PC-3 (cell line): ENCODE measurements around the gene TSPAN33. TPM values are rescaled to one million over a fixed set of nuclear protein-coding genes. Genes with fewer than 3 reads are reported as not detected.

Experiments
- ATAC-seq: fragments of 200-7000 bp; cut with Tn5 transposase; 2 replicates; pipeline ENCODE4 v1.9.1; 2020; ENCODE audit warnings: mild to moderate bottlenecking, moderate library complexity
- BruUV-seq: library from RNA; stranded (reverse); fragments of 400-500 nt; replicated peaks from 2 replicates; lab custom pipeline; 2021; lab: Mats Ljungman, UMichigan
- CTCF ChIA-PET: fragments of 300-600 bp; sonication (Branson Sonifier 250); formaldehyde crosslinking; loops from one replicate; lab custom pipeline; 2022; ENCODE audit warnings: antibody characterized with exemption; lab: Charles Lee
- POLR2A ChIA-PET: fragments of 300-600 bp; sonication (Branson Sonifier 250); formaldehyde crosslinking; loops from one replicate; lab custom pipeline; 2022; ENCODE audit warnings: antibody characterized with exemption; ENCODE audit not compliant: unreplicated experiment; lab: Charles Lee
- DNase-seq: peaks from one replicate; pipeline ENCODE4 v3.0.0-alpha.2; 2015
- H2AFZ ChIP-seq: fragments of 300-600 bp; sonication (generic); 2 replicates; pipeline ENCODE4 v1.6.0; 2016; ENCODE audit warnings: antibody characterized with exemption, low read length
- H3F3A ChIP-seq: fragments of 300-600 bp; sonication (generic); one replicate; pipeline ENCODE4 v1.6.0; 2017; ENCODE audit warnings: antibody characterized with exemption, low read length, control low read depth, mild to moderate bottlenecking; ENCODE audit not compliant: unreplicated experiment
- H3K27ac ChIP-seq: fragments of 300-600 bp; sonication (generic); 2 replicates; pipeline ENCODE4 v1.5.1; 2016; ENCODE audit warnings: mild to moderate bottlenecking, low read length
- H3K27me3 ChIP-seq: fragments of 300-600 bp; sonication (generic); 2 replicates; pipeline ENCODE4 v1.6.1; 2016; ENCODE audit warnings: low read length, mixed read lengths
- H3K36me3 ChIP-seq: fragments of 300-600 bp; sonication (generic); 2 replicates; pipeline ENCODE4 v1.6.1; 2016; ENCODE audit warnings: low read depth, mixed run types, low read length, mixed read lengths
- H3K4me1 ChIP-seq: fragments of 300-600 bp; sonication (generic); 2 replicates; pipeline ENCODE4 v1.5.1; 2016; ENCODE audit warnings: low read length; ENCODE audit not compliant: insufficient read depth
- H3K4me2 ChIP-seq: fragments of 300-600 bp; sonication (generic); 2 replicates; pipeline ENCODE4 v1.6.0; 2016; ENCODE audit warnings: low read length
- H3K4me3 ChIP-seq: fragments of 300-600 bp; sonication (generic); 2 replicates; pipeline ENCODE4 v1.5.1; 2016; ENCODE audit warnings: mild to moderate bottlenecking, low read length, mixed read lengths
- H3K79me2 ChIP-seq: fragments of 300-600 bp; sonication (generic); 2 replicates; pipeline ENCODE4 v1.6.1; 2017; ENCODE audit warnings: low read length, mixed read lengths
- H3K9ac ChIP-seq: fragments of 300-600 bp; sonication (generic); 2 replicates; pipeline ENCODE4 v1.6.0; 2016; ENCODE audit warnings: mild to moderate bottlenecking, low read length
- H3K9me2 ChIP-seq: fragments of 300-600 bp; sonication (generic); replicated peaks from 2 replicates; pipeline ENCODE4 v1.6.1; 2016; ENCODE audit warnings: mixed run types, low read length, mixed read lengths
- H3K9me3 ChIP-seq: fragments of 300-600 bp; sonication (generic); 2 replicates; pipeline ENCODE4 v1.6.1; 2016; ENCODE audit warnings: low read length, mixed read lengths
- H4K20me1 ChIP-seq: fragments of 300-600 bp; sonication (generic); 2 replicates; pipeline ENCODE4 v1.6.1; 2016; ENCODE audit warnings: low read length, mixed read lengths
- EZH2 ChIP-seq: fragments of 300-600 bp; sonication (generic); IDR thresholded peaks from one replicate; pipeline ENCODE4 v1.6.1; 2017; ENCODE audit warnings: antibody characterized with exemption, mild to moderate bottlenecking, low read length; ENCODE audit not compliant: unreplicated experiment
- EZH2phosphoT487 ChIP-seq: fragments of 300-600 bp; sonication (generic); IDR thresholded peaks from 2 replicates; pipeline ENCODE4 v1.6.1; 2018; ENCODE audit warnings: mild to moderate bottlenecking, antibody characterized with exemption, low read length, borderline replicate concordance
- intact Hi-C: fragments of 100-400 bp; cut with micrococcal nuclease; formaldehyde crosslinking; loops from 2 replicates; pipeline ENCODE4 v1.9.0; 2023
- total RNA-seq: library from RNA; depleted of rRNA; stranded (reverse); fragments of >200 nt; gene quantifications from 2 replicates; pipeline ENCODE4 v1.2.3, GENCODE V29; 2014
- TF ChIP-seq, protein P1 (sequence below): fragments of 300-600 bp; sonication (generic); conservative IDR thresholded peaks from 2 replicates; pipeline ENCODE4 v1.5.1; 2017; ENCODE audit warnings: antibody characterized with exemption, low read depth, mild to moderate bottlenecking, low read length

Gene TSPAN33
- total RNA-seq, 1 experiment from 2014 or later = 23.7 TPM

DNA sequence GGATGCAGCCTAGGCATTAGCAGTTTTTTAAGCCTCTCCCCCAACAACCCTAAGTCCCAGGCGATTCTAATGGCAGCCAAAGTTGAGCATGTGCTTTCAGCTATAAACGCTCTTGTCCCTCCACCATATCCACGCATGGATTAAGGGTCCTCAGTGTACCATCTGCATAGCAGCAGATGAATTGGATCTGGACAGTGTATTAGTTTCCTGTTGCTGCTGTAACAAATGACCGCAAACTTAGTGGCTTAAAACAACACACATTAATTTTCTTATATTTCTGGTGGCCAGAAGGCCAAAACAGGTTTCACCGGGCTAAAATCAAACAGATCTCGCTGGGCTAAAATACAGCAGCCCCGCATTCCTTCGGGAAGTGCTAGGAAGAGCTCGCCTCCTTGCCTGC is 13.1 kb downstream of the TSPAN33 start:
- Histone ChIP-seq H3K27ac (no peak overlapping the region), H3K27me3 (no peaks in the 10 kb centered on the region), H3K36me3 (no peaks in the 10 kb centered on the region), H2AFZ (no peak overlapping the region), H4K20me1 (no peaks in the 10 kb centered on the region), H3K4me3 (no peak overlapping the region), H3K9me3 (no peaks in the 10 kb centered on the region), H3K9me2 (no peaks in the 10 kb centered on the region), H3K4me1 (no peaks in the 10 kb centered on the region), H3K9ac (no peak overlapping the region), H3K4me2 (no peak overlapping the region), H3F3A (no peaks in the 10 kb centered on the region), H3K79me2 (no peaks in the 10 kb centered on the region)
- ATAC-seq = no peak
- BruUV-seq = no TSS peak
- no peak for DNase-seq
- POLR2A ChIA-PET = no interaction called here
- TF ChIP-seq EZH2 (no peak), EZH2phosphoT487 (no peak)
- TF ChIP-seq, protein P1, sequence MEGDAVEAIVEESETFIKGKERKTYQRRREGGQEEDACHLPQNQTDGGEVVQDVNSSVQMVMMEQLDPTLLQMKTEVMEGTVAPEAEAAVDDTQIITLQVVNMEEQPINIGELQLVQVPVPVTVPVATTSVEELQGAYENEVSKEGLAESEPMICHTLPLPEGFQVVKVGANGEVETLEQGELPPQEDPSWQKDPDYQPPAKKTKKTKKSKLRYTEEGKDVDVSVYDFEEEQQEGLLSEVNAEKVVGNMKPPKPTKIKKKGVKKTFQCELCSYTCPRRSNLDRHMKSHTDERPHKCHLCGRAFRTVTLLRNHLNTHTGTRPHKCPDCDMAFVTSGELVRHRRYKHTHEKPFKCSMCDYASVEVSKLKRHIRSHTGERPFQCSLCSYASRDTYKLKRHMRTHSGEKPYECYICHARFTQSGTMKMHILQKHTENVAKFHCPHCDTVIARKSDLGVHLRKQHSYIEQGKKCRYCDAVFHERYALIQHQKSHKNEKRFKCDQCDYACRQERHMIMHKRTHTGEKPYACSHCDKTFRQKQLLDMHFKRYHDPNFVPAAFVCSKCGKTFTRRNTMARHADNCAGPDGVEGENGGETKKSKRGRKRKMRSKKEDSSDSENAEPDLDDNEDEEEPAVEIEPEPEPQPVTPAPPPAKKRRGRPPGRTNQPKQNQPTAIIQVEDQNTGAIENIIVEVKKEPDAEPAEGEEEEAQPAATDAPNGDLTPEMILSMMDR = no peak
- CTCF ChIA-PET = no interaction called here
- intact Hi-C loops = no loop called here

DNA sequence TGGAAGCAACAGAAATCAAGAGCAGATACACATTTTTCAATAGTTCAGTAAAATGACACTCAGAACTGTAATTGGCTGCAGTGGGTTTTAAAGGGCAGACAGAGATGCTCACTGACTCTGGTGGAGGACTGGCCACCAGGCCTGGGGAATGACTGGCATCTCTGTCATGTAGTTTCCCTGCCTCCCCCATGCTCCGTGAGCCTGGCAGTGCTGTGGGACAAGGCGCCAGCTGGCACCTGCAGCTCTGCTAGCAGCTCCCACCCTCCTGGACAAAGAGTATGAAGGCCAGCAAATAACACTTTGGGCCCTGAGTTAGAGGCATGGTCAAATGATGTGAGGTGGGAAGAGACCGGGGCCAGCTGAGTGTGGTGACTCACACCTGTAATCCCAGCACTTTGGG is 15.0 kb downstream of the TSPAN33 start:
- no peaks in the 10 kb centered on the region for H3K9me3 ChIP-seq
- BruUV-seq = no TSS peak
- no peaks in the 10 kb centered on the region for H3F3A ChIP-seq
- no peak overlapping the region for H3K9ac ChIP-seq
- no peaks in the 10 kb centered on the region for H3K36me3 ChIP-seq
- no peaks in the 10 kb centered on the region for H4K20me1 ChIP-seq
- no peak for DNase-seq
- no peaks in the 10 kb centered on the region for H3K79me2 ChIP-seq
- ChIA-PET CTCF (no interaction called here), POLR2A (no interaction called here)
- H3K27me3 ChIP-seq = no peaks in the 10 kb centered on the region
- no peak overlapping the region for H3K4me2 ChIP-seq
- no peak for ATAC-seq
- H2AFZ ChIP-seq = no peak overlapping the region
- TF ChIP-seq EZH2 = no peak
- TF ChIP-seq EZH2phosphoT487 = no peak
- TF ChIP-seq, protein P1 = no peak
- no peak overlapping the region for H3K4me3 ChIP-seq
- H3K27ac ChIP-seq = no peak overlapping the region
- H3K4me1 ChIP-seq = no peaks in the 10 kb centered on the region
- intact Hi-C loops = no loop called here
- no peaks in the 10 kb centered on the region for H3K9me2 ChIP-seq

DNA sequence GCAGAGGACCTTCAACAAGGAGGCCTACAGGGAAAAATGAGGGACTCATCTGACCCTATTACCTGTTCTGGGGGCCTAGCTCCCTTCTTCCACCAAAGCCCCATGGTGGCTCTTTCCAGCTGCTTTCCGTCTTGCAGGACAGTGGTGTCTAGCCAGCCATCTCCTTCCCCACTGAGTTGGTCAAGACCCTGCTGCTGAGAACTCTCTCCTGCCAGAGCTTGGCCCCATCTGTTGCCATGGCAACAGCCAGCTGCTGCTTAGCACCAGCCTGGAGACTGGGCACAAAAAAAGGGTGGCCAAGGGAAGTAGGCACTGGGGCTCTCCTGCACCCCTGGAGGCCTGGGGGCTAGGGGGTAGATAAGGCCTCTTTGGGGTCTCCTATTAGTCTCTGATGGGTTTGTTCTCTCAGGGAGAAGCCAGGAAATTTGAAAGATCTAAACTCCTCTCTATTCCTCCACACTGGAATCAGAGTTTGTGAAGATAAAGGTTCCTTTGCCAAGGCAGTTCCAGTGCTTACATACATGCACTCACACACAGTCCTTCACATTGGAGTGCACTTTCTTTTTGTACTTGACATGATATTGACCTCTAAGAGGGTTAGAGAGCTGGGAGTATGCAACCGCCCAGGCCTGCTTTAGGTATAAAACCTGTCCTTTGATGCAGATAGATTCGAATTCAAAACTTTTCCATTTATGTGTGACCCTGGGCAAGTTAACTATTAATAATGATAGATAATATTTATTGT is 15.8 kb downstream of the TSPAN33 start:
- BruUV-seq = no TSS peak
- CTCF ChIA-PET = no interaction called here
- ATAC-seq = no peak

More for the DNA sequence above, 15.8 kb downstream of the TSPAN33 start:
- no peaks in the 10 kb centered on the region for H3K36me3 ChIP-seq
- intact Hi-C loops = no loop called here
- H3K27me3 ChIP-seq = no peaks in the 10 kb centered on the region
- TF ChIP-seq EZH2phosphoT487 (no peak), EZH2 (no peak)
- TF ChIP-seq, protein P1 = no peak
- POLR2A ChIA-PET = no interaction called here
- DNase-seq = no peak
- H3K9me3 ChIP-seq = no peaks in the 10 kb centered on the region
- no peaks in the 10 kb centered on the region for H3K79me2 ChIP-seq
- H3K27ac ChIP-seq = no peak overlapping the region
- H3K4me2 ChIP-seq = no peak overlapping the region
- no peaks in the 10 kb centered on the region for H4K20me1 ChIP-seq
- no peak overlapping the region for H3K9ac ChIP-seq
- no peaks in the 10 kb centered on the region for H3K4me1 ChIP-seq
- H2AFZ ChIP-seq = no peak overlapping the region
- H3F3A ChIP-seq = no peaks in the 10 kb centered on the region
- no peak overlapping the region for H3K4me3 ChIP-seq
- no peaks in the 10 kb centered on the region for H3K9me2 ChIP-seq
